Stimulated activated CD8-positive, alpha-beta memory T cell treated with anti-CD3 and anti-CD28 coated beads, Interleukin-12 subunit alpha, Interleukin-12 subunit beta, amount 100 ng/mL, for 24 hours (primary cell): ENCODE data around the gene C1orf198.

Experiments used
- DNase-seq: peaks from one replicate; pipeline ENCODE4 v3.0.0-alpha.2; 2020; ENCODE audit errors: extremely low read depth

C1orf198 gene

GRCh38 chr1:230892018-230892491 lies 23.7 kb upstream of the C1orf198 start:
- DNase-seq = no peak

GRCh38 chr1:230891413-230891812 lies 23.1 kb upstream of the C1orf198 start:
- DNase-seq = no peak

GRCh38 chr1:230884646-230885045 lies 16.3 kb upstream of the C1orf198 start:
- no peak for DNase-seq

GRCh38 chr1:230883967-230884366 lies 15.6 kb upstream of the C1orf198 start:
- DNase-seq = no peak

GRCh38 chr1:230879778-230880177 lies 11.5 kb upstream of the C1orf198 start:
- no peak for DNase-seq

- no peak for DNase-seq
Observed at GRCh38 chr1:230878591-230878990, 10.3 kb upstream of the C1orf198 start.

- DNase-seq = no peak
Observed at GRCh38 chr1:230877924-230878590, 9.7 kb upstream of the C1orf198 start.

- no peak for DNase-seq
Observed at GRCh38 chr1:230877146-230877923, 9.0 kb upstream of the C1orf198 start.

- no peak for DNase-seq
Observed at GRCh38 chr1:230876660-230877059, 8.3 kb upstream of the C1orf198 start.

- DNase-seq = no peak
Observed at GRCh38 chr1:230875370-230875769, 7.0 kb upstream of the C1orf198 start.

GRCh38 chr1:230870916-230871315 lies 2.6 kb upstream of the C1orf198 start:
- DNase-seq = no peak

- no peak for DNase-seq
Observed at GRCh38 chr1:230869500-230869899, 1.2 kb upstream of the C1orf198 start.

- DNase-seq = no peak
Observed at GRCh38 chr1:230868736-230869385, 540 bp upstream of the C1orf198 start.

GRCh38 chr1:230867101-230867902 lies 1.0 kb downstream of the C1orf198 start:
- no peak for DNase-seq

GRCh38 chr1:230866171-230867070 lies 1.9 kb downstream of the C1orf198 start:
- DNase-seq = no peak

GRCh38 chr1:230865062-230865817 lies 3.1 kb downstream of the C1orf198 start:
- DNase-seq = no peak

GRCh38 chr1:230864441-230864840 lies 3.9 kb downstream of the C1orf198 start:
- no peak for DNase-seq

- no peak for DNase-seq
Observed at GRCh38 chr1:230863449-230863848, 4.9 kb downstream of the C1orf198 start.

- no peak for DNase-seq
Observed at GRCh38 chr1:230861970-230862595, 6.2 kb downstream of the C1orf198 start.

GRCh38 chr1:230861489-230861888 lies 6.8 kb downstream of the C1orf198 start:
- no peak for DNase-seq
